HG02981 (cell line): ENCODE results near the gene MARCHF10.

Experiments
- ATAC-seq: cut with Tn5 transposase; IDR thresholded peaks from one replicate; pipeline ENCODE4 v1.9.1; 2021; ENCODE audit warnings: mild to moderate bottlenecking, moderate library complexity; ENCODE audit not compliant: unreplicated experiment

MARCHF10 gene

GRCh38 chr17:62755141-62755851 is 52.8 kb downstream of the MARCHF10 start:
- no peak for ATAC-seq

DNA sequence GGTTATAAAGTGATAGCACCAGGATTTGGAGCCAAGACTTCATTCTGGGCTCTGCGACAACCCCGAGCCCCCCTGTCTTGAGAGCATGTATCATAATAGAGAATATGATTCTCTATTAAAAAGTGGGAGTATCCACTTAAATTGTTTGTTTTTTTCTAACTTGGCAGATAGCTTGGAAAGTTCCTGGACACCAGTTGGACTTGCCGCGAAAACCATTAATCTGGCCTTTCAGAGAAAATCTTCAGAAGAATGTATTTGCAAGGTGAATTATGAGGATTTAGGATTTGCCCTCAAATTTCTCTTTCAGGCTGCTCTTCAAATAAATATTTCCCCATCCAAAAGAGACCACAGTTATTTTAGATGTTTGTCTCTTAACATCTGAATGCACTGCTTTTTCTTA is 53.5 kb downstream of the MARCHF10 start:
- ATAC-seq, result no peak

GRCh38 chr17:62753562-62753961 is 54.6 kb downstream of the MARCHF10 start:
- ATAC-seq, result no peak

DNA sequence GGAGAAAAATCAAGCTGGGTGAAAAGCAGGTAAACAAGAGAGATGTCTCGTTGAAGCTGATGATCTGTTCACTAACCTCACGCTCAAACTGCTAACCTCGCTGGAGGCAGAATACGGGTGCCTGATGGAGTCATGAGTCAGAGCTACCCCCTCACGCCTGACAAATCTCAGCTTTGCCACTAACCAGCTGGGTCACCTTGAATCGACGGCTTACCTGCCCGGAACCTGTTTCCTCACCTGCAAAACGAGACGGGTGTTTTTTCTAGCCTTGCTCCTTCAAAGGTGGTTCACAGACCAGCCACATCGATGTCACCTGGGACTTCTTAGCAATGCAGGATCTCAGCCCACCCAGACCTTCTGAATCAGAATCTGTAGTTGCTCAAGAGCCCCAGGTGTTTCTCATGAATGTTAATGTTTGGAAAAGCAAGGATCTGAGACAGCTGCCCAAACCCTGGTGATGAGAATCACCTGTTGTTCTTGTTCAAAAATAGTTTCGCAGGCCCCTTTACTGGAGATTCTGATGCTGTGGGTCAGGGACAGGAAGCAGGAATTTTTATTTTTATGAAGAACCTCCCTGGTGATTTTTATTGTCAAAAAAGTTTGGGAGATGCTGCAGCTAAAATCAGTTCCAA is 56.9 kb downstream of the MARCHF10 start:
- no peak for ATAC-seq

- no peak for ATAC-seq
Observed at GRCh38 chr17:62750631-62751051, 57.5 kb downstream of the MARCHF10 start.

GRCh38 chr17:62749926-62750325 is 58.2 kb downstream of the MARCHF10 start:
- ATAC-seq, result no peak

DNA sequence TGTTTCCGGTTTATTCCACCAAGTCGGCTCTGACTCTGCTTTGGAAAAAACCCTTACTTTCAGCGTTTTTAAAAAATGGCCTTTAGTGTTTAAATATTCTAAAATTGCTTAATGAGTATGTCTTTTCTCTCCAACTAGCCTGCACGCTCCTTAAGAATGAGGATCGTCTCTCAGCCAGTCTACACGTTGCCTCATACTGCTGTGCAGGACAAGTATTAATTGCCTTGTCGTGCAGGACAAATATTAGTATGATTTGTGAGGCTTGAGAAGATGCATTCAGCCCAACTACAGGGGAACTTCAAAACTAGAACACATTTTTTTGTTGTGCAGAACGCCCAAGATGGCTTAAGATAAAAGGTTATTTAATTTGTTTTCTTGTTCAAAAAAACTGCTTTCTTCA is 61.2 kb downstream of the MARCHF10 start:
- ATAC-seq, result no peak

DNA sequence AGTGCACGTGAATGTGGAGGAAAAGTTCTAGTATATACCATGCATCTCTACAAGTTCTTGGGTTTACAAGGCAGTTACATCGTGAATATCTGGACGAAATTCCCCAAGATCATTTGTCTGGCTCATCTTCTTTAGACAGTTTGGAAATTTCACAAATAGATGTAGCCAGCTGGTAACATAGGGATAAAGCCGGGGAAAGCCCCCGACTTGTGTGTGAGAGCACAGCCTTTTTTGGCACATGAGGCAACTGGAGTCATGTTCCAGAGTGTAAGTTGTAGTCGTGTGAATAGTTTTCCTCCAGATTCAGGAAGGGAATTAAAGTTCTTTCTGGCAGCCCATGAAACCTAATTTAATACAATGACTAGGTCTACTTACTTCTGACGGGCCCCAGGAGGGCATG is 62.3 kb downstream of the MARCHF10 start:
- ATAC-seq, result no peak

GRCh38 chr17:62744259-62744658 is 63.9 kb downstream of the MARCHF10 start:
- no peak for ATAC-seq

- no peak for ATAC-seq
Observed at GRCh38 chr17:62741290-62741689, 66.8 kb downstream of the MARCHF10 start.

DNA sequence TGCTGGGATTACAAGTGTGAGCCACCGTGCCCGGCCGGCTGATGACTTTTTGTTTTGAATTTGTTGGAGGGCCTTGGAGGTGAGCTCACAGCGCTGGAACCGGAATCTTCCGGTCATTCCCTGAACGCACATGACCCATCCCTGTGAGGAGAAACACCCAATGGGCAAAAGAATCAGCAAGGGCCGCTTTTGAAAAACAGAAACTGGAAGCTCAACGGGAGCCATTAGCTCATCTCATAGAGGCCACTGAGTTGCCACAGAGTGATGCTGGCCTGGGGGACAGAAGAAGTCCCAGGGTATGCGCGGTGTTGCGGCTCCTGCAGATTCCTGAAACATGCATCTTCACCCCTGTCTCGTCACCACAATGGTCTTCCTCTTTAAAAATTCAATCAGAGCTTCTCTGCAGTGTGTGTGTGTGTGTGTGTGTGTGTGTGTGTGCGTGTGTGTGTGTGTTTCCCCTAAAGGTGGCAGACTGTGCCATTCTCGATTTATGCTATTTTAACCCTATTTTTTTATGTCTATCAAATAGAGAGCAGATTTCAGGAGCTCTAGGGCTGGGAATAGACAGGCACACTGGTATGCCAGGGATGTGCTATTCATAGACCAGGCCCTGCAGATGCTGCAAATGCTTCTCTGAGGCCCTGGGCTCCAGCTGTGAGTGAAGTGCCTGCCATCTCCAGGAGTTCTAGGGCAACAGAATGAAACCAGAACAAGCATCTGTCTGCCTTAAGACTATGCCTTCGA is 68.3 kb downstream of the MARCHF10 start:
- no peak for ATAC-seq

- ATAC-seq, result no peak
Observed at GRCh38 chr17:62738281-62738680, 69.8 kb downstream of the MARCHF10 start.

- ATAC-seq, result no peak
Observed at GRCh38 chr17:62737513-62737912, 70.6 kb downstream of the MARCHF10 start.

GRCh38 chr17:62735044-62735651 is 73.0 kb downstream of the MARCHF10 start:
- ATAC-seq, result no peak

GRCh38 chr17:62732125-62732524 is 76.0 kb downstream of the MARCHF10 start:
- ATAC-seq, result no peak

- no peak for ATAC-seq
Observed at GRCh38 chr17:62727916-62728672, 80.0 kb downstream of the MARCHF10 start.

GRCh38 chr17:62725791-62726249 is 82.3 kb downstream of the MARCHF10 start:
- ATAC-seq, result no peak

- ATAC-seq, result peak; percentile 96
Observed at GRCh38 chr17:62724398-62725146, 83.5 kb downstream of the MARCHF10 start.

DNA sequence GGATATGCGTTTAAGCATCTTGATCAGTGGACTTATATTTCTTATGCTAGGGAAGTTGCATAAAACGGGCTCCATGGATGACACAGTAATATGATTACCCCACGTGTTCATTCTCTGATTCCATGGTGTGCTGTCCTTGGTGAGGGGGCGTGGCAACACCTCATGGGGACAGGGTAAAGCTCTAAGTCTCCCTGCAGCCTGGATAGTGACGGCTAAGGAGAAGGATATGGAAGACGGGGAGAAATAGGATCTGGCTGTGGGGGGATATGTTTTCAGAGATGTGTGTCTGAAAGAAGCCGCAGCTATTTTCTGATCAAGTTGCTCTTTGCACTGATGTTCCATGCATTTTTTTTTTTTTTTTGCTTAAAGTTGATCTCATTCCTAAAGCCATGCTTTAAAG is 84.3 kb downstream of the MARCHF10 start:
- ATAC-seq, result no peak

DNA sequence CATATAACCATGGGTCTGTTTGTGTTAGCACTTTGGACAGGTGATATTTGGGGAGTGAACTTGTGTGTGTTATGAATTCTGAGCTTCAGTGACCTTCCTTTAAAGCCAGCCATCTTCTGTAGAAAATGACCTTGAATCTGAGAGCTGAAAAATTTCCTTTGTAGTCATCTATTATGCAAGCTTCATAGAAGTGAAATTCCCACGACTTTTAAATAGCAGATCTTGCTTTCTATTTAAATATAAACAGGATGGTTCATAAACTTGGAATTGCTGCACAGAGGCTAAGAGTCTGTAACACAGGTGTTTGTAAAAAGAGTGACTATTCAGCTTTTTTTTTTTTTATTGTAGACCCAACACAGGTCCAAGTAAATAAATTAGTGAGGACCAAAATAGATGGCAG is 85.5 kb downstream of the MARCHF10 start:
- ATAC-seq, result no peak
